HG02981 (cell line): ENCODE measurements around the gene AACS.

Experiments used
- ATAC-seq: cut with Tn5 transposase; IDR thresholded peaks from one replicate; pipeline ENCODE4 v1.9.1; 2021; ENCODE audit warnings: mild to moderate bottlenecking, moderate library complexity; ENCODE audit not compliant: unreplicated experiment

Gene AACS

DNA sequence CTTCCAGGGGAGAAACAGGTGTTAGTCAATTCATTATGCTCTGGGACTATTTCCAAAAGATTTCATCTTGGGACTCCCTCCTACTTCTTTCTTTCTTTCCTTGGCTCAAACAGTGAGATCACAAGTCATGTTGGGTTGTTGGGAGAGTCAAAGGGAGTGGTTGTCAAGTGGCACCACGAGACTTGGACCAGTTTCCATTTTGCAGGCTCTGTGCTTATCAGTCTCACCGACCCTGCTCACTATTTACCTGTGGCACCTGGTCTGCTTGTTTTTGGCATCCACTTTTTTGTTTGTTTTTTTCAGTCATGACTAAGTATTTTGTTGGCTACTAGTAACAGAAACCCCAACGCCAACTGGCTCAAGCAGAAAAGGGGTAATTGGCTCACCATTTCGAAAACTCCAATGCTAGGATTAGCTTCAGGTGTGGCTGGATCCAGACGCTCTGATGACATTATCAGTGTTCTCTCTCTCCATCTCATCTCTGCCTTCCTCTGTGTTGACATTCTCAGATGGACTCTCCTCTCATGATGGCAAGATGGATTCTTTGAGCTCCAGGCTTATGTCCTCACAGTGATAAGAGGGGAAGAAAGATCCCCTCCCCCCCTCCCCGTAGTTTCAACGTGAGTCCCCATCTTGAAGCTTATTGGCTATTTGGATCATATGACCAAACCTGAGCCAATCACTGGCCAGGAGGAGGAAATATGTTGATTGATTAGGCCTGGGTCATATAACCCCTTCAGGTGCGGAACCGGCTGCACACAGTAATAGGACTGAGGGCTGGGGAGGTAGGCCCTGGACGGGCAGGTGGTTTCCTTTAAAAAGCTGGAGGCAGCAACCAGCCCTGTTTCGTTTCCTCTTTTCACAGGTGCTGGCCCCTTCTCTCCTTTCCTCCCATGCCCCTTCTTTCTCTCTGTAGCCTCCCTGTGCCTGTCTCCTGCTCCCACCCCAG is 84.2 kb downstream of the AACS start:
- peak; percentile 91 for ATAC-seq

- ATAC-seq: no peak
Observed at GRCh38 chr12:125151284-125151683, 86.0 kb downstream of the AACS start.

DNA sequence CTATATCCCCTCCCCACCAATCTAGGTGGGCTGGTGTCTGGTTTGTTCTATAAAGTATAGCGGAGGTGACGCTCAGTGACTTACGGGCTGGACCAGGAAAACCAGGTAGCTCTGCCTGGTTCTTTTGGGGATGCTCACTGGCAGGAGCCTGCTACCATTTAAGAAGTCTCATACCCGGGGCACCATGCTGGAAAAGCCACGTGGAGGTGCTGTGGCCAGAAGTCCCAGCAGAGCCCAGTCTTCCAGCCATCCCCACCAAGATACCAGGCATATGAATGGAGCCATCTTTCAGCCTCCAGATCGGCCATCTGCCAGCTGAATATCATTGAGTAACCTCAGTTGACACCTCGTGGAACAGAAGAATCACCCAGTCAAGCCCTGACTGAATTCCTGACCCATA is 87.2 kb downstream of the AACS start:
- ATAC-seq: no peak

GRCh38 chr12:125155366-125155765 is 90.1 kb downstream of the AACS start:
- no peak for ATAC-seq

GRCh38 chr12:125157177-125157576 is 91.9 kb downstream of the AACS start:
- ATAC-seq: no peak

- no peak for ATAC-seq
Observed at GRCh38 chr12:125159702-125160101, 94.5 kb downstream of the AACS start.

GRCh38 chr12:125160281-125160955 is 95.2 kb downstream of the AACS start:
- no peak for ATAC-seq

- ATAC-seq: no peak
Observed at GRCh38 chr12:125161712-125162022, 96.4 kb downstream of the AACS start.

GRCh38 chr12:125162489-125163028 is 97.3 kb downstream of the AACS start:
- ATAC-seq: no peak

DNA sequence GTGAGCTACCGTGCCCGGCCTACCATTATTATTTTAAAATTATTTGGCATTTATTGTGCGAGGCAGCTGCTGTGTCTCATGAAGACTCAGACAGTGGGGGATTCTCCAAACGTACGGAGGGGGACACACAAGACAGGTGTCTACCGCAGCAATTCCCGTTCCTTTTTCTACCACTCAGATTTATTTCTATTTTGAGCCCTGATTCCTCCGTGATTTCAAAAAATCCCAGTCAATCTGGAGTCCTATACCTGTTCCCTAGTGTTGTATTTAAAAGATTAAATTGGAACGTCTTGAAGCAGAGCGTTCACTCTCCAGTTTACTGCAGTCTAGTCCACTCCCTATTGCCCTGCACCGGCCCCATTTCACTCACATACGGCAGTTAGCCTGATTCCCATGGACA is 97.9 kb downstream of the AACS start:
- ATAC-seq: no peak

DNA sequence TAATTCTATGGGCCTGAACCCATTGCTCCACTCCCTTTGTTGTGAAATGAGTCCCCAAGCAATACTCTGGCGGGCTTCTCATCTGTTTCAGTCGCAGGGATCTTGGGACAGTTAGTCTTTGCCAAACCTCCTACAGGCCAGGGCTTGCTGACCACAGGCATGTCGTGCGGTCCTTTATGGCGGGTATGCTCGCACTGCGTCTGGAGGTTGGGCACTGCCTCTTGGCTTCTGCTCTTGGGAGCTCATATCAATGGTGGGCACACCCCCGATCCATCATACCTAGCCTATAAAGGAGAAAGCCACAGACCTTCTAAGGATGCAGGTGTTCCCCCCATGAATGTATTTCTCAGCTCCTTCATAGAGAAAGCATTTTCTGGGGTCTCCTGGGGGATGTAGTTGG is 99.3 kb downstream of the AACS start:
- ATAC-seq: no peak

DNA sequence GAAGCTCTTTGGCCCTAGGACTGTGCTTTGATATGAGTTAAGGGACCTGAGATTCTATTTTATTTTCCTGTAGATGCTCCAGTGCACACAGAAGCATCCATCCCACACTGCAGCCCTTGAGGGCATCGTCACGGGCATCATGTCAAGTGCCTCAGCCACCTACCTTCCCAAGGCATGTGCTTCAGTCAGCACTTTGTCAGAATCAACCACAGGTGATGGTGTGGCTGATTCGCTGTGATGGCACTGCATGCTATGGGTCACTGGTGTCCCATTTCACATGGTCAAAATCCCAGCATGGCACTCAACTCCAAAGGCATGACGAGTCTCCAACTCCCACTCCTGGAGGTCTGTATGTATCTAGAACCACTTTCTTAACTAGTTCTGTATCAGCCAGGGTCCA is 100.8 kb downstream of the AACS start:
- no peak for ATAC-seq

DNA sequence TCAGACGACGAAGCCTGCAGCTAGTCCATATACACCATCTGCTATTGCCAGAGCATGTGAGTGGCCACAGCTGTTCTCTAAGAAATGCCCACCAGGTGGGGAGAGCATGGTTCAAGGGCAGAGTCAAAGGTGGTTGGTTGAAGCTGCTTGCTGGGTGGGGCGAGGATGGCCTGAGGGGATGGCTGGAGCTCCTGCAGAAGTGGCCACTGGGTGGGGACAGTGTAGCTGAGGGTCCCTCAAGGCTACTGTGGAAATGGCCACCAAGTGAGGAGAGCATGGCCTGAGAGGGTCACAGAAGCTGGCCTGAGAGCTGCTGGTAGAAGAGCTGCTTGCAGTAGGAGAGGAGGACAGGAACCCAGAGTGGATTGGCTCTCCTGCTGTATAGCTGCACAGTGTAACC is 102.4 kb downstream of the AACS start:
- no peak for ATAC-seq

GRCh38 chr12:125169451-125169850 is 104.2 kb downstream of the AACS start:
- no peak for ATAC-seq

- ATAC-seq: no peak
Observed at GRCh38 chr12:125169870-125170269, 104.6 kb downstream of the AACS start.

- no peak for ATAC-seq
Observed at GRCh38 chr12:125171267-125171666, 106.0 kb downstream of the AACS start.

GRCh38 chr12:125172231-125172850 is 107.1 kb downstream of the AACS start:
- ATAC-seq: no peak

- ATAC-seq: no peak
Observed at GRCh38 chr12:125175576-125175975, 110.3 kb downstream of the AACS start.

- no peak for ATAC-seq
Observed at GRCh38 chr12:125178222-125178621, 113.0 kb downstream of the AACS start.

DNA sequence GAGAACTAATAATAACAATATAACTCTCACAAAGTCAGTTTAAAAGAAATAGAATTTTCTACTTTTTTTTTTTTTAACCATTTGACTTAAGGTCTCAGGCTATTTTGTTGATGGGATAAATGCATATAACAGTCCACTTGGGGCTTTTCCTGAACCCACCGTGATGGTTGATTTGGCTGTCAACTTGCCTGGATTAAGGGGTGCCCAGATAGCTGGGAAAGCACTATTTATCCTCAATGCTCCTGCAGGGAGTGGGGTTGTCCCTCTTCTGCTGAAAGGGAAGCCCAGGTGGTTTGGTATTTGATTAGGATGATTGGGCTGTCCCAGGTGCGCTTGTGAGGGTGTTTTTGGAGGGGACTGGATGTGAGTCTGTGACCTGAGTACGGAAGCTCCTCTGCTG is 114.9 kb downstream of the AACS start:
- ATAC-seq: no peak

GRCh38 chr12:125181107-125181506 is 115.9 kb downstream of the AACS start:
- ATAC-seq: no peak
